Neuronal stem cell (in vitro differentiated cells): ENCODE data around the gene TAGLN2.

Source experiments
- DNase-seq: peaks from one replicate; pipeline ENCODE4 v3.0.0-alpha.2; 2013; ENCODE audit warnings: low spot score
- H2AFZ ChIP-seq: one replicate; pipeline ENCODE4 v1.6.1; 2013; ENCODE audit warnings: mild to moderate bottlenecking, low read length, inconsistent platforms
- H2AK5ac ChIP-seq: 2 replicates; pipeline ENCODE4 v1.6.1; 2013; ENCODE audit warnings: low read depth, mild to moderate bottlenecking, inconsistent platforms, low read length, moderate library complexity, mixed read lengths
- H2BK120ac ChIP-seq: 2 replicates; pipeline ENCODE4 v1.6.1; 2013; ENCODE audit warnings: low read depth, mild to moderate bottlenecking, inconsistent platforms, low read length, moderate library complexity, mixed read lengths
- H2BK12ac ChIP-seq: one replicate; pipeline ENCODE4 v1.6.1; 2013; ENCODE audit warnings: low read length, inconsistent platforms
- H2BK15ac ChIP-seq: 2 replicates; pipeline ENCODE4 v1.6.1; 2013; ENCODE audit warnings: mild to moderate bottlenecking, low read length, inconsistent platforms, mixed read lengths
- H2BK5ac ChIP-seq: one replicate; pipeline ENCODE4 v1.6.1; 2013; ENCODE audit warnings: inconsistent platforms, mild to moderate bottlenecking, low read length, moderate library complexity
- H3K14ac ChIP-seq: one replicate; pipeline ENCODE4 v1.6.1; 2013; ENCODE audit warnings: low read length, inconsistent platforms
- H3K18ac ChIP-seq: 2 replicates; pipeline ENCODE4 v1.6.1; 2013; ENCODE audit warnings: low read length, inconsistent platforms
- H3K23ac ChIP-seq: 2 replicates; pipeline ENCODE4 v1.6.1; 2013; ENCODE audit warnings: low read depth, mild to moderate bottlenecking, mixed read lengths, low read length, inconsistent platforms; ENCODE audit not compliant: poor library complexity
- H3K27ac ChIP-seq: replicated peaks from 3 replicates; pipeline ENCODE4 v1.5.1; 2013; ENCODE audit warnings: low read length, inconsistent platforms
- H3K27me3 ChIP-seq, 3 experiments: 2 replicates each; pipeline ENCODE4 v1.6.1; 2013; ENCODE audit warnings: low read length in 3 of 3, mild to moderate bottlenecking in 2 of 3, inconsistent platforms in 1 of 3, low read depth in 1 of 3, mixed read lengths in 1 of 3, moderate library complexity in 1 of 3; ENCODE audit not compliant: control insufficient read depth in 3 of 3, insufficient read depth in 3 of 3
- H3K36me3 ChIP-seq, 2 donors: replicated peaks in 1 of 2; 2 replicates each; pipeline ENCODE4 v1.6.1; 2013; ENCODE audit warnings: low read length in 2 of 2; ENCODE audit not compliant: control insufficient read depth in 2 of 2, insufficient read depth in 2 of 2
- H3K4ac ChIP-seq: 2 replicates; pipeline ENCODE4 v1.6.1; 2013; ENCODE audit warnings: inconsistent platforms, mild to moderate bottlenecking, low read length, moderate library complexity
- H3K4me1 ChIP-seq, 2 donors: 1 replicate in 1 of 2; 2 replicates in 1 of 2; pipeline ENCODE4 v1.6.1; 2013; ENCODE audit warnings: low read length in 2 of 2, low read depth in 1 of 2; ENCODE audit not compliant: control insufficient read depth in 2 of 2, insufficient read depth in 1 of 2
- H3K4me2 ChIP-seq: one replicate; pipeline ENCODE4 v1.6.1; 2013; ENCODE audit warnings: mild to moderate bottlenecking, low read length, inconsistent platforms; ENCODE audit not compliant: insufficient read depth, poor library complexity, severe bottlenecking
- H3K4me3 ChIP-seq, 2 donors: 2 replicates each; pipeline ENCODE4 v1.5.1; 2013; ENCODE audit warnings: low read length in 2 of 2, mild to moderate bottlenecking in 2 of 2, inconsistent platforms in 1 of 2, moderate library complexity in 1 of 2
- H3K79me1 ChIP-seq: one replicate; pipeline ENCODE4 v1.6.1; 2013; ENCODE audit warnings: low read depth, mild to moderate bottlenecking, inconsistent platforms, low read length, moderate library complexity
- H3K9ac ChIP-seq: one replicate; pipeline ENCODE4 v1.6.1; 2013; ENCODE audit warnings: mild to moderate bottlenecking, low read depth, low read length, inconsistent platforms; ENCODE audit not compliant: poor library complexity
- H3K9me3 ChIP-seq, 2 donors: replicated peaks in 1 of 2; 2 replicates each; pipeline versions ENCODE3 to v1.6.1; 2013; ENCODE audit warnings: low read length in 2 of 2, mild to moderate bottlenecking in 2 of 2, inconsistent platforms in 1 of 2, low read depth in 1 of 2, mixed read lengths in 1 of 2, moderate library complexity in 1 of 2; ENCODE audit not compliant: control insufficient read depth in 2 of 2, insufficient read depth in 1 of 2
- H4K8ac ChIP-seq: one replicate; pipeline ENCODE4 v1.6.1; 2013; ENCODE audit warnings: low read depth, mild to moderate bottlenecking, inconsistent platforms, low read length, moderate library complexity
- H4K91ac ChIP-seq: one replicate; pipeline ENCODE4 v1.6.1; 2013; ENCODE audit warnings: low read length, low read depth, mild to moderate bottlenecking, inconsistent platforms; ENCODE audit not compliant: poor library complexity
- WGBS, 2 donors: extraction: QIAGEN DNeasy Blood & Tissue Kit; methylation state at CpG; one replicate each; pipeline ENCODE4 v1.1.7; 2013; ENCODE audit warnings: missing lambda C conversion rate in 2 of 2, mixed read lengths in 1 of 2; ENCODE audit not compliant: insufficient read length in 2 of 2, insufficient replicate concordance in 1 of 2; ENCODE audit errors: extremely low coverage in 2 of 2; 5-methylcytosine and 5-hydroxymethylcytosine counted together

Gene TAGLN2

DNA sequence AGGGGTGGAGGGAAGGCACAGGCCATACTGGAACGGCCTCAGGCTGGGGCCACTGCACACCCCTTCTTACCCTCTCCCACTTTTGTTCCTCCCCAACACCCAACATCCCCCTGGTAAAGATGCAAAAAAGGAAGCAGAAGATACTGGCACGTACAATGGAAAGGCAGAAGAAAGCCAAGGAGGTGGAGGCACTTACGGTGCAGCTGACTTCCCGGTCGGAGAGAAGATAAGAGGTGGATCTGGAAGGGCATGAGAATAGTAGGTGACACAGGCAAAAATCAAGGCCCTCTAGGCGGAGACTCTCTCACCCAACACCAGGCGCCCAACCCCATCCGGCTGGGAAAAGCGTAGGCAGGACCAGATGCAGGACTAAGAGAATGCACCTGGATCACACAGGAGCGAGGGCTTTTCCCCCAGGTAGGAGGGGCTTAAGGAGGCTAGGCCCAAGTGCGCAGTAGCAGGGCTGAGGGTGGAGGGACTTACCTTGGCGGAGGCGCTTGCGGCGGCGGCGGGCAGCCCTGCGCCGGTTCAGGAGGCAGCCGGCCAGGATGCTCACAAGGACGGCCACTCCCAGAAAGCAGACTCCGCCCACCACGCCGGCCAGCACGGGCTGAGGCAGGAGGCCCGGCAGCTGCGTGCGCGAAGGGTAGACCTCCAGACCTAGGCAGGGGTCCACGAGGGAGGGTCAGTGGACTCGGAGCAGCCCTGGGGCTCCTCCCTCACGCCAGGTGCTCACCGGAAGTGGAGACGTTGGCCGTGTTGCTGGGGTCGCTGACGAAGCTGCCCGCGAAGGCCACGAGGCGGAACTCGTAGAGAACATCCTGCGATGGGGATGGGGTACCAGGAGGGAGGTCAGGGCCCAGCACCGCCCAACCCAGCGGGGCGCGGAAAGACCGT lies 4.1 kb upstream of the TAGLN2 start:
- Histone ChIP-seq H3K4me1 (peaks cover 5 to 10% of the 10 kb centered on the region in 2 donors), H2BK12ac (no peak overlapping the region), H3K14ac (no peak overlapping the region), H3K18ac (no peak overlapping the region), H3K79me1 (no peaks in the 10 kb centered on the region), H3K9ac (no peak overlapping the region), H3K4me3 (peak overlapping the region in 1 of 2 donors; percentile 46), H4K91ac (no peak overlapping the region), H3K27ac (no peak overlapping the region), H3K4me2 (peak overlapping the region; percentile 4), H3K36me3 (peaks cover 27 to 46% of the 10 kb centered on the region in 2 donors), H3K4ac (no peak overlapping the region), H3K23ac (peak overlapping the region; percentile 69), H2BK120ac (no peak overlapping the region), H3K27me3 (peaks cover 0 to 11% (median 3%) of the 10 kb centered on the region in 3 experiments), H2AFZ (no peak overlapping the region), H2BK5ac (no peak overlapping the region), H2AK5ac (no peak overlapping the region), H3K9me3 (no peaks in the 10 kb centered on the region), H2BK15ac (no peak overlapping the region), H4K8ac (peak overlapping the region; percentile 32)
- no CpG with 5 or more reads among the region's 48 CpGs for WGBS, 2 donors
- DNase-seq: no peak

DNA sequence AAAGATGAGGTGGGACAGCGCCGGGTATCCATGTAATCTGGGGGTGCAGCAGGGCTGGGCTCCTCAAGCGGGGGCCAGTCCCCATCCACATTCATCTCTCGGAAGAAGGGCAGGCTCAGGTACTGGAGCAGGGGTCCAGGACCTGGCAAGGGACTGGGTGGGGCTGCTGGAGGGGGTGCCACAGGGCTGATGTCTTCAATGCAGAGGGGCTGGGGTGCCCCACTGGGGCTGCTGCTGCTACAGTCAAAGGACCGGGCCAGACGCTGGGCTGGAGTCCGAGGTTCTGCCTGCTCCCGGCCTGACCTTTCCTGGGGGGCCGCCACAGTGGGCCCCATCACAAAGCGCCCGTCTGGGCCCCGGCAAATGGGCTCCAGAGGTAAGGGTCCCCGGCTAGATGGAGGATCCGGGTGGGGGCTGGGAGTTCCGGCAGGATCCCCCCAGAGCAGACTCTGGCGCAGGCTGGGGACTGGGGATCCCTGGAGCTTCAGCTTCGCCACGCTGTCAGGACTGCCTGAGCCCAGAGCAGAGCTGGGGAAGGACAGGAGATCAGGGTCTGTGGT lies 3.3 kb upstream of the TAGLN2 start:
- H2BK5ac ChIP-seq: peak overlapping the region; percentile 73
- H3K9me3 ChIP-seq: no peaks in the 10 kb centered on the region
- no peak overlapping the region for H3K27ac ChIP-seq
- H3K36me3 ChIP-seq: peaks cover 23 to 41% of the 10 kb centered on the region in 2 donors
- no peak overlapping the region for H3K4me3 ChIP-seq
- H2BK12ac ChIP-seq: no peak overlapping the region
- H3K14ac ChIP-seq: no peak overlapping the region
- H2AFZ ChIP-seq: no peak overlapping the region
- peaks cover 11 to 15% of the 10 kb centered on the region in 2 donors for H3K4me1 ChIP-seq
- no peak overlapping the region for H2AK5ac ChIP-seq
- H3K9ac ChIP-seq: no peak overlapping the region
- H3K27me3 ChIP-seq: peaks cover 0 to 15% (median 3%) of the 10 kb centered on the region in 3 experiments
- no peak overlapping the region for H4K91ac ChIP-seq
- H3K79me1 ChIP-seq: no peaks in the 10 kb centered on the region
- H3K4ac ChIP-seq: no peak overlapping the region
- H4K8ac ChIP-seq: no peak overlapping the region
- H3K4me2 ChIP-seq: no peak overlapping the region
- H2BK15ac ChIP-seq: no peak overlapping the region
- WGBS, 2 donors: no CpG with 5 or more reads among the region's 18 CpGs
- H3K23ac ChIP-seq: no peak overlapping the region
- no peak overlapping the region for H2BK120ac ChIP-seq
- no peak for DNase-seq
- H3K18ac ChIP-seq: no peak overlapping the region

DNA sequence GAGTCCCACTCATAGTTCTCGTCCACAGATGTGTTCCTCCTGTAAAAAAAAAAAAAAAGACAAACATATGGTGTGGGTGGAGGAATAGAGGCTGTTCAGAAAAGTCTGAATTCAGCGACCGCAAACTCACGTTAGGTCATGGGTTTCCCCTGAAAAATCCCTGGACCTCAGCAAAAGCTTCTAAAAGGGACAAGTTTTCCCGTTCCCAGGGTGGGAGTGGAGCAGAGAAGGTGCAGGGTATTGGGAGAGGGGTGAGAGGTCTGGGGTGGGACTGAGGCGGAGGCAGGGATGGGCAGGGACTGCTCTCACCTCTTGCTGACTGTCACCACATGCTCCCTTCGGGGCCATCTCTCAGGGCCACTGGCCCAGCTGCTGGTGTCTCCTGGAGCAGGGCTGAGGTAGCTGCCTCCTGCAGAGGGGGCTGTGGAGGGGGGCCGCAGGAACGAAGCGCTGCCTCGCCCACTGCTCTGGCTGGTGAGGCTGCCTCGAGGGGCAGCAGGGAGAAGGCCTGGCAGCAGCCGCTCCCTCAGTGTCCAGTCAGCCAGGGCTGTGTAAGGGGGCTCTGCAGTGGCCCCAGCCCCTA lies 2.6 kb upstream of the TAGLN2 start:
- WGBS, 2 donors: no CpG with 5 or more reads among the region's 13 CpGs
- no peak overlapping the region for H2BK15ac ChIP-seq

More for the DNA sequence above, 2.6 kb upstream of the TAGLN2 start:
- no peak overlapping the region for H2AK5ac ChIP-seq
- no peak overlapping the region for H2BK120ac ChIP-seq
- no peak overlapping the region for H3K4me2 ChIP-seq
- no peak overlapping the region for H3K4me3 ChIP-seq
- no peaks in the 10 kb centered on the region for H3K9me3 ChIP-seq
- peak overlapping the region; percentile 73 for H2BK5ac ChIP-seq
- H2BK12ac ChIP-seq: no peak overlapping the region
- peaks cover 22 to 38% of the 10 kb centered on the region in 2 donors for H3K36me3 ChIP-seq
- no peak overlapping the region for H3K14ac ChIP-seq
- H4K8ac ChIP-seq: no peak overlapping the region
- H3K9ac ChIP-seq: no peak overlapping the region
- H3K23ac ChIP-seq: peak overlapping the region; percentile 63
- H3K4ac ChIP-seq: no peak overlapping the region
- no peak for DNase-seq
- H3K27ac ChIP-seq: no peak overlapping the region
- H2AFZ ChIP-seq: no peak overlapping the region
- H3K27me3 ChIP-seq: peaks cover 0 to 13% (median 3%) of the 10 kb centered on the region in 3 experiments
- peaks cover 17 to 20% of the 10 kb centered on the region in 2 donors for H3K4me1 ChIP-seq
- peaks cover under 1% of the 10 kb centered on the region for H3K79me1 ChIP-seq
- no peak overlapping the region for H4K91ac ChIP-seq
- H3K18ac ChIP-seq: no peak overlapping the region
